Measurements from ENCODE around the gene RALGPS1.

DNA sequence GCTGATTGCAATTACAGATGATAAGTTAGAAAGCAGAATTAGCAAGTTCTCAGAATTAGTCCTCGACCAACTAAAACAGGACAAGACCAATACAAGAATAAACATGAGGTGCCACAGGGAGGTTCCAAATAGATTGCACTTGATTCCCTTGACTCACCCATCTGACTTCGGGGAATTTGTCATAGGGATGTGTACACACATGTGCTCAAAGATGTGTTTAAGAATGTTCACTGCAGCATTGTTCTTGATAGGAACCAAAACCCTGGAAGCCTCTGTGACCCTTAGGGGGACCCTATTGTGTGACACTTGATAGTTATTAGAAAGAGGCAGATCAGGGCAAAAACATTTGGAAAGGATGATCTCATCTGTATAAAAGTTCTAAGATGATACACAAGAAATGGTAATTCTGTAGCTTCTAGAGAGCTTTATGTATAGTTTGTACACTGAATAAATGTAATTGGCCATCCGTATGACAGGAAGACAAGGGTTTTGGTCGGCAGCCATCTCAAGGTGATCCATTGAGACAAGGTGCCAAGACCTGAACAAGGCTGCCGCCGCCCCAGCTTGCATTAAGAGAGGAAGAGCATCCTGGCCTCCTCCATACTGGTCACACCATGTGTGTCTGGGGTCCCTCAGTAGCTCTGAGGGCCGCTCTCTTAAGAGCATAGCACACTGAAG lies 301.8 kb downstream of the RALGPS1 start:
- TF ChIP-seq, protein P1, sequence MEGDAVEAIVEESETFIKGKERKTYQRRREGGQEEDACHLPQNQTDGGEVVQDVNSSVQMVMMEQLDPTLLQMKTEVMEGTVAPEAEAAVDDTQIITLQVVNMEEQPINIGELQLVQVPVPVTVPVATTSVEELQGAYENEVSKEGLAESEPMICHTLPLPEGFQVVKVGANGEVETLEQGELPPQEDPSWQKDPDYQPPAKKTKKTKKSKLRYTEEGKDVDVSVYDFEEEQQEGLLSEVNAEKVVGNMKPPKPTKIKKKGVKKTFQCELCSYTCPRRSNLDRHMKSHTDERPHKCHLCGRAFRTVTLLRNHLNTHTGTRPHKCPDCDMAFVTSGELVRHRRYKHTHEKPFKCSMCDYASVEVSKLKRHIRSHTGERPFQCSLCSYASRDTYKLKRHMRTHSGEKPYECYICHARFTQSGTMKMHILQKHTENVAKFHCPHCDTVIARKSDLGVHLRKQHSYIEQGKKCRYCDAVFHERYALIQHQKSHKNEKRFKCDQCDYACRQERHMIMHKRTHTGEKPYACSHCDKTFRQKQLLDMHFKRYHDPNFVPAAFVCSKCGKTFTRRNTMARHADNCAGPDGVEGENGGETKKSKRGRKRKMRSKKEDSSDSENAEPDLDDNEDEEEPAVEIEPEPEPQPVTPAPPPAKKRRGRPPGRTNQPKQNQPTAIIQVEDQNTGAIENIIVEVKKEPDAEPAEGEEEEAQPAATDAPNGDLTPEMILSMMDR (conservative IDR thresholded peaks at IDR 0.05; ENCODE audit: low read length) = no peak
- TF ChIP-seq EZH2phosphoT487 (IDR thresholded peaks at IDR 0.05; ENCODE audit: borderline replicate concordance, low read depth, low read length) = no peak

All from OCI-LY7 (cell line).